ENCODE measurements around the gene OR4D10.
"Not testable (repeated sequence)": the region's sequence is repeated elsewhere in the genome, so short reads cannot be mapped to it uniquely, and the experiment has no call there.

OR4D10 gene

GRCh38 chr11:59473015-59473414, at the start of gene OR4D10:
Gene OR4D10 (plus strand): TSS chr11:59473315. CDS start chr11:59477430, 4,115 bp downstream.
- H3K27ac ChIP-seq (ENCODE audit: low read depth, low read length): no peak within 1 kb of the TSS
- no peaks in the 10 kb centered on the region for H3K9me3 ChIP-seq (ENCODE audit: control insufficient read depth, insufficient read depth, low read depth, low read length)
- no peaks in the 10 kb centered on the region for H3K36me3 ChIP-seq (ENCODE audit: control insufficient read depth, insufficient read depth, low read length)
- H3K4me1 ChIP-seq (ENCODE audit: control insufficient read depth, insufficient read depth, low read length): no peaks in the 10 kb centered on the region
- no peak within 1 kb of the TSS for H3K9ac ChIP-seq (ENCODE audit: low read length)
- H3K27me3 ChIP-seq (ENCODE audit: control insufficient read depth, insufficient read depth, low read length): no peaks in the 10 kb centered on the region
- H3K4me3 ChIP-seq (ENCODE audit: low read depth, low read length): no peak within 1 kb of the TSS

- H3K9ac ChIP-seq (ENCODE audit: low read length): no peak overlapping the region
- H3K27me3 ChIP-seq (ENCODE audit: control insufficient read depth, insufficient read depth, low read length): no peaks in the 10 kb centered on the region
- H3K4me1 ChIP-seq (ENCODE audit: control insufficient read depth, insufficient read depth, low read length): peaks cover 18% of the 10 kb centered on the region
- no peak overlapping the region for H3K27ac ChIP-seq (ENCODE audit: low read depth, low read length)
- H3K9me3 ChIP-seq (ENCODE audit: control insufficient read depth, insufficient read depth, low read depth, low read length): 0 out of 2 replicates have a peak, but pooled peaks cover 3% of the 10 kb centered on the region
- no peaks in the 10 kb centered on the region for H3K36me3 ChIP-seq (ENCODE audit: control insufficient read depth, insufficient read depth, low read length)
- no peak overlapping the region for H3K4me3 ChIP-seq (ENCODE audit: low read depth, low read length)
Measured at GRCh38 chr11:59423835-59424234, 49.3 kb upstream of the OR4D10 start.

GRCh38 chr11:59425131-59425530, 48.0 kb upstream of the OR4D10 start:
- Histone ChIP-seq H3K4me1 (ENCODE audit: control insufficient read depth, insufficient read depth, low read length) (peaks cover 18% of the 10 kb centered on the region), H3K4me3 (ENCODE audit: low read depth, low read length) (no peak overlapping the region), H3K9me3 (ENCODE audit: control insufficient read depth, insufficient read depth, low read depth, low read length) (0 out of 2 replicates have a peak, but pooled peaks cover 3% of the 10 kb centered on the region), H3K27me3 (ENCODE audit: control insufficient read depth, insufficient read depth, low read length) (no peaks in the 10 kb centered on the region), H3K36me3 (ENCODE audit: control insufficient read depth, insufficient read depth, low read length) (no peaks in the 10 kb centered on the region), H3K27ac (ENCODE audit: low read depth, low read length) (no peak overlapping the region), H3K9ac (ENCODE audit: low read length) (no peak overlapping the region)

- Histone ChIP-seq H3K27me3 (ENCODE audit: control insufficient read depth, insufficient read depth, low read length) (no peaks in the 10 kb centered on the region), H3K36me3 (ENCODE audit: control insufficient read depth, insufficient read depth, low read length) (no peaks in the 10 kb centered on the region), H3K27ac (ENCODE audit: low read depth, low read length) (peak within 1 kb of the TSS; percentile 71), H3K9me3 (ENCODE audit: control insufficient read depth, insufficient read depth, low read depth, low read length) (no peaks in the 10 kb centered on the region), H3K9ac (ENCODE audit: low read length) (no peak within 1 kb of the TSS), H3K4me1 (ENCODE audit: control insufficient read depth, insufficient read depth, low read length) (peaks cover 18% of the 10 kb centered on the region), H3K4me3 (ENCODE audit: low read depth, low read length) (peak within 1 kb of the TSS; percentile 41)
Measured at GRCh38 chr11:59426361-59427067, 46.6 kb upstream of the OR4D10 start, which contains the start of gene OR5A2. Gene OR5A2 (minus strand): TSS chr11:59426413. CDS start chr11:59422953, 3,460 bp downstream.

GRCh38 chr11:59427068-59427382, 46.1 kb upstream of the OR4D10 start:
- no peaks in the 10 kb centered on the region for H3K27me3 ChIP-seq (ENCODE audit: control insufficient read depth, insufficient read depth, low read length)
- no peaks in the 10 kb centered on the region for H3K36me3 ChIP-seq (ENCODE audit: control insufficient read depth, insufficient read depth, low read length)
- peak overlapping the region; percentile 71 for H3K27ac ChIP-seq (ENCODE audit: low read depth, low read length)
- H3K4me1 ChIP-seq (ENCODE audit: control insufficient read depth, insufficient read depth, low read length): peaks cover 18% of the 10 kb centered on the region
- no peak overlapping the region for H3K9ac ChIP-seq (ENCODE audit: low read length)
- no peaks in the 10 kb centered on the region for H3K9me3 ChIP-seq (ENCODE audit: control insufficient read depth, insufficient read depth, low read depth, low read length)
- no peak overlapping the region for H3K4me3 ChIP-seq (ENCODE audit: low read depth, low read length)

- H3K4me3 ChIP-seq (ENCODE audit: low read depth, low read length): no peak overlapping the region
- H3K9ac ChIP-seq (ENCODE audit: low read length): no peak overlapping the region
- H3K9me3 ChIP-seq (ENCODE audit: control insufficient read depth, insufficient read depth, low read depth, low read length): no peaks in the 10 kb centered on the region
- H3K27ac ChIP-seq (ENCODE audit: low read depth, low read length): no peak overlapping the region
- no peaks in the 10 kb centered on the region for H3K27me3 ChIP-seq (ENCODE audit: control insufficient read depth, insufficient read depth, low read length)
- H3K4me1 ChIP-seq (ENCODE audit: control insufficient read depth, insufficient read depth, low read length): peaks cover 18% of the 10 kb centered on the region
- H3K36me3 ChIP-seq (ENCODE audit: control insufficient read depth, insufficient read depth, low read length): no peaks in the 10 kb centered on the region
Measured at GRCh38 chr11:59429924-59430516, 43.1 kb upstream of the OR4D10 start.

- H3K9ac ChIP-seq (ENCODE audit: low read length): no peak within 1 kb of the TSS
- H3K27me3 ChIP-seq (ENCODE audit: control insufficient read depth, insufficient read depth, low read length): no peaks in the 10 kb centered on the region
- H3K9me3 ChIP-seq (ENCODE audit: control insufficient read depth, insufficient read depth, low read depth, low read length): no peaks in the 10 kb centered on the region
- no peaks in the 10 kb centered on the region for H3K36me3 ChIP-seq (ENCODE audit: control insufficient read depth, insufficient read depth, low read length)
- no peaks in the 10 kb centered on the region for H3K4me1 ChIP-seq (ENCODE audit: control insufficient read depth, insufficient read depth, low read length)
- no peak within 1 kb of the TSS for H3K27ac ChIP-seq (ENCODE audit: low read depth, low read length)
- H3K4me3 ChIP-seq (ENCODE audit: low read depth, low read length): no peak within 1 kb of the TSS
Measured at GRCh38 chr11:59436169-59436568, 36.9 kb upstream of the OR4D10 start, which contains the start of gene OR5A1. Gene OR5A1 (plus strand): TSS chr11:59436469. CDS start chr11:59443169, 6,700 bp downstream.

- H3K9ac ChIP-seq (ENCODE audit: low read length): no peak overlapping the region
- no peaks in the 10 kb centered on the region for H3K36me3 ChIP-seq (ENCODE audit: control insufficient read depth, insufficient read depth, low read length)
- H3K4me3 ChIP-seq (ENCODE audit: low read depth, low read length): no peak overlapping the region
- H3K27ac ChIP-seq (ENCODE audit: low read depth, low read length): no peak overlapping the region
- no peaks in the 10 kb centered on the region for H3K9me3 ChIP-seq (ENCODE audit: control insufficient read depth, insufficient read depth, low read depth, low read length)
- H3K27me3 ChIP-seq (ENCODE audit: control insufficient read depth, insufficient read depth, low read length): no peaks in the 10 kb centered on the region
- no peaks in the 10 kb centered on the region for H3K4me1 ChIP-seq (ENCODE audit: control insufficient read depth, insufficient read depth, low read length)
Measured at GRCh38 chr11:59437770-59438169, 35.3 kb upstream of the OR4D10 start.

GRCh38 chr11:59445624-59446023, 27.5 kb upstream of the OR4D10 start:
- H3K4me1 ChIP-seq (ENCODE audit: control insufficient read depth, insufficient read depth, low read length); H3K9ac ChIP-seq (ENCODE audit: low read length); H3K4me3 ChIP-seq (ENCODE audit: low read depth, low read length); H3K27me3 ChIP-seq (ENCODE audit: control insufficient read depth, insufficient read depth, low read length); H3K9me3 ChIP-seq (ENCODE audit: control insufficient read depth, insufficient read depth, low read depth, low read length); H3K27ac ChIP-seq (ENCODE audit: low read depth, low read length); H3K36me3 ChIP-seq (ENCODE audit: control insufficient read depth, insufficient read depth, low read length): not testable (repeated sequence)

- no peak overlapping the region for H3K9ac ChIP-seq (ENCODE audit: low read length)
- 0 out of 2 replicates have a peak, but pooled peaks cover 3% of the 10 kb centered on the region for H3K9me3 ChIP-seq (ENCODE audit: control insufficient read depth, insufficient read depth, low read depth, low read length)
- no peaks in the 10 kb centered on the region for H3K36me3 ChIP-seq (ENCODE audit: control insufficient read depth, insufficient read depth, low read length)
- no peak overlapping the region for H3K4me3 ChIP-seq (ENCODE audit: low read depth, low read length)
- no peaks in the 10 kb centered on the region for H3K4me1 ChIP-seq (ENCODE audit: control insufficient read depth, insufficient read depth, low read length)
- H3K27ac ChIP-seq (ENCODE audit: low read depth, low read length): no peak overlapping the region
- no peaks in the 10 kb centered on the region for H3K27me3 ChIP-seq (ENCODE audit: control insufficient read depth, insufficient read depth, low read length)
Measured at GRCh38 chr11:59448484-59448883, 24.6 kb upstream of the OR4D10 start.

GRCh38 chr11:59456661-59457060, 16.5 kb upstream of the OR4D10 start, which contains the start of gene OR4D6:
Gene OR4D6 (plus strand): TSS chr11:59456961. CDS start chr11:59456961, 0 bp downstream.
- no peak within 1 kb of the TSS for H3K9ac ChIP-seq (ENCODE audit: low read length)
- no peaks in the 10 kb centered on the region for H3K4me1 ChIP-seq (ENCODE audit: control insufficient read depth, insufficient read depth, low read length)
- H3K4me3 ChIP-seq (ENCODE audit: low read depth, low read length): no peak within 1 kb of the TSS
- no peaks in the 10 kb centered on the region for H3K9me3 ChIP-seq (ENCODE audit: control insufficient read depth, insufficient read depth, low read depth, low read length)
- no peak within 1 kb of the TSS for H3K27ac ChIP-seq (ENCODE audit: low read depth, low read length)
- no peaks in the 10 kb centered on the region for H3K36me3 ChIP-seq (ENCODE audit: control insufficient read depth, insufficient read depth, low read length)
- no peaks in the 10 kb centered on the region for H3K27me3 ChIP-seq (ENCODE audit: control insufficient read depth, insufficient read depth, low read length)
